Amygdala (tissue), 56 donors: ENCODE results near the gene USP49.
"Not testable (repeated sequence)": the region's sequence is repeated elsewhere in the genome, so short reads cannot be mapped to it uniquely, and the experiment has no call there.

Source experiments
- DNase-seq, 56 donors: peaks; one replicate each; lab custom pipeline; 2025; lab: John Stamatoyannopoulos, UW

The USP49 gene

DNA sequence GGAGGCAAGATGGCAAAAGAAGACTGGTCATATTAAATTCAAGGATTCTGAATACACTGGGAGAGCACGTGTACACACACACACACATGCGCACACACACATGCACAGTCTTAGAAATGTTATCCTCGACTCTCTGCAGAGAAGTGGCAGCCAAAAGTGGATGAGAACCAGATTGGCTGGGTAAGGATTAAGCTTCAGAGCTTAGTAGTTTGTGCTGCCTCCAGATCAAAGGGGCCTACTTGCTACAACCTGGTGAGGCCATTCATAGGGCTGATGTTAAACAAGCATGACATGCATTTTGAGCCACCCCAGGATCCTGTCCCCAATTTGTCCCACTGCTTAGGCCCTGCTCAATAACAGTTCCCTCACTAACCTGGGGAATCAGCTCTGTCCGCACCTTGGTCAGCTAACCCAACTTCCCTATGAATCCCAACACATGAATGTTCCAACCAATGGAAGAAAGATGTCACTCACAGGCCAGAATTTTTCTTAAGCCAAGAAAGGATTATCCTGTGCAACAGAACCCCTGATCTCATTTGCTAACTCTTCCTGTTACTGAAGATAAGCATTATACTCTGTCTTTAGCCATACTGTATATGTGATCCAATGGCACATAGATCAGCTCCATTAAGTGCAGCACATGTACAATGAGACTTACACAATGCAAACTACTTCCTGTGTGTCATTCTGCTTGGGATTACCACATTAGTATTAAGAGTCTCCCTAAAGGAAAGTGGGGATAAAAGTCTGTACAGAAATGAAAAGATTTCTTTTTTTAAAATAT lies 76.7 kb downstream of the USP49 start:
- no peak for DNase-seq

DNA sequence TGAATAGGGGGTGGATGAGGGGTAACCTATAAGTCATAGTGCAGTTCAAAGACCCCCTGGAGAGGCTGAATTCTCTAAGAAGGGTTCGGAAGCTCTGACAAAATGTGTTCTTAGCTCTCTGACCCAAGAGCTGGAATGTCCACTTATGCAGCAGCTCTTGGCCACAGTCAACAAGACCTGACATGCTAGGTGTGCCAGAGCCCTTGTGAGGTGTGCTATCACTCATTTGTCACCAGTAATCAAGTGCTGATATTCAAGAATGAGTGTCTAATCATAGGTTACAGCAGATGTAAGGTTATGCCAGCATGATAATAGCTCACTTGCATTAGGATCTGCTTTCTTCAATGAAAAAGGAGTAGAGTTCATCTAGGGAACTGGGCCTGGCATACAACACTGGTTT lies 79.6 kb downstream of the USP49 start:
- DNase-seq, result no peak

DNA sequence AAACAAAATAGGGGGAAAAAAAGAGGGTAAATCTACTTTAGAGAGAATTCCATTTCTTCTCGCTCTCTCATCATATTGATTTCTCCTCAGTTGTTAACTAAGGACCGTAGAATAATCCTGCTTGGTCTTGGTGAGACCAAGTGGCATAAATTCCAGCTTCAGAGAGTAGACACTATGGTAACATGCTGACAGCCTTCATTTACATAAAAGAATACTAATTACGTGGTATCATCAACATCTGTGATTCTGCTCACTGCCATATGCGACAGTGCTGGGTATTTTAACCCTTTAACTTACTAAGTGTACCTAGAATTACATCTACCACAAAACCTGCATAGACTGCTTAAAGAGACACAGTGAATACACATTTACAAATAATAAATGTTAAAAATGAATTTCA lies 80.5 kb downstream of the USP49 start:
- no peak for DNase-seq

DNA sequence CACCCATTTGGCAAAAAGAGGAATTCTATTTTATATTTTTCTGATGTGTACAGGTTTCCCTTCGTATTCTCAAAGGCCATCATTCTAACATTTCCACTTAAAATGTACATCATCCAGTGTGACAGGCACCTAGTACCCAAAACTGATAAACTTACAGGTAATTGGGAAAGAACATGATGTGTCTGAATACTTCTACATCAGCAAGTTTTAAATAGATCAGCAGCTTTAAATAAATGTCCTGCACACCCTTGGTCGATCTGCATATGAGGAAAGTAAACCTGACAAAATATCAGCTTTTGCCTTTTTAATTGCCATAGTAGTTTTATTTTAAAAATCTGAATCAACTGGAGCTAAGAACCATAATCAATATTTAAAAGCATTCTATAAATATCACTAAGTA lies 81.2 kb downstream of the USP49 start:
- DNase-seq, result no peak

DNA sequence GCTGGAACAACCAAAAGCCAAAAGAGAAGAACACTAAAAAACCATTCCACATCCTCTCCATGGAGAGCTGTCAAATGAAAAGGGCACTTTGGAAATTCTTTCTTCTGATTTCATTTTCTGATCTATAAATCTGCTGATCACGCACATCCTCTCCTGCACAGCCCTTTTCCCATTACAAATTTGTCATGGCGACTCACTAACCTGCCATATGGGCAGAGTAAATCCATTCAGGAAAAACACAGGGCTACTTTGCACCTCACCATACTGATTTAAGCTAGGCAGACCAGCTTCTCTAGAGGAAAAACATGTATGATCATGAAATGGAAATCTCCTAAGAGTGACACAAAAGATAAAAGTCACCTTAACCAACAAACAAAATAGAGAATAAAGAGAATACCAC lies 81.7 kb downstream of the USP49 start:
- DNase-seq, result no peak

DNA sequence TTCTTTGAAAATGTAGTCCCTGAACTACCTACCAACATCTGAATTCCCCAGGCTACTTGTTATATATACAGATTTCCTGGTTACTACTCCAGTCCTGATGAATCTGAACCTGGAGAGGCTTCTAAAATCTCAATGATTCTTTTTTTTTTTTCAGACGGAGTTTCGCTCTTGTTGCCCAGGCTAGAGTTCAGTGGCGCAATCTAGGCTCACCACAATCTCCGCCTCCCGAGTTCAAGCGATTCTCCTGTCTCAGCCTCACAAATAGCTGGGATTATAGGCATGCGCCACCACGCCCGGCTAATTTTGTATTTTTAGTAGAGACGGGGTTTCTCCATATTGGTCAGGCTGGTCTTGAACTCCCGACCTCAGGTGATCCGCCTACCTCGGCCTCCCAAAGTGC lies 83.2 kb downstream of the USP49 start:
- not testable (repeated sequence) for DNase-seq

DNA sequence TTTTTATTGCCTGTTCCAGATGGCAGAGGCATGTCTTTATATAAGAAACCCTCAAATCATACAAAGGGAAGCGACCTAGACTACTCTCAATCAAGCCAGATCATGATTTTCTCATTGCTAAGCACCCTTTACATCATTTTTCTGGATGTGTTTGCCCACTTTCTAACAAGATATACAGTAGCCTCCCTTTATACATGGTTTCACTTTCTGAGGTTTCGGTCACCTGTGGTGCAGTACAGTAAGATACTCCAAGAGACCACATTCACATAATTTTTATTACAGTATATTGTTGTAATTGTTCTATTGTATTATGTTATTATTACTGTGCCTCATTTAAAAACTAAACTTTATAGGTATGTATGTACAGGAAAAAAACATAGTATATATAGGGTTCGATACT lies 84.1 kb downstream of the USP49 start:
- DNase-seq, result no peak

DNA sequence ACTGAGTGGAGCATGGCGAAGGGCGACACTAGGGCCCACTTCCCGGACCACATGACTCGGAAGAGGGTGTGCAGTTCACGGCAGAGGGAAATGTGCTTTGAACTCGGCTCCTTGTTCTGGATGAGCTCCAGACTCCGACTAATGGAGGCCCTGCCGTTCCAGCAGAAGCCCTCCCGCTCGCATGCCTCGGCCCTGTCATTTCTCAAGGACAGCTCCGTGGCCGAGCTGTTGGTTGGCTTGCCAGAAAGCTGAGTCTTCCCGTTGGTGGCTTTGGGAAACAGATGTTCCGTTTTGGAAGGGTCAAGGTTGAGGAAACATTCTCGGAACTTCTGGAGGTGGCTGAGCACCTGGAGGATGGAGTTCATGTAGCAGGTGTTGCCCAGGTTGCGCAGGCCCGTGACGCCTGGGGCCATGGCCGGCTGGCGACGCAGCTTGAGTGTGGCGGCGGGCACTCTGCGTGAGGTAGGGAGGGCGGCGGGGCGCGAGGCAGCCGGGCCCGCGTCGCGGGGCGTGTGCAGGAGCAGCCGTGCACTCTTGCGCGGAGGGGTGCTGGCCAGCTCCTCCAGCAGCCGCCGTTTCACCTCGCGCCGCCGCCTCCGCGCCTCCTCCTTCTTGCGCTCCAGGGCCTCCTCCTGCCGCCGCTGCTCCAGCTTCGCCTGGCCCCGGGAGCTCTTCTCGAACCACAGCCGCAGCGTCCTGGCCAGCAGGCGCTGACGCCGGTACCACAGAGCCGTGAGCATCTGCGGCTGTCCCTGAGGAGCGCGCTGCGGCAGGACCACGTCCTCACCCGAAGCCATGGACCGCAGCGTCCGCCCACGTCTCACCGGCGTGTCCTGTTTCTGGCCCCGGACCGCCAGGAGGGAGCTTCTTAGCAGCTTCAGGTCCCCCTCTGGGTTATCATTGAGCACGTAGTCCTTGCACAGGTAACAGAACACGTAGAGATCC lies 89.1 kb downstream of the USP49 start:
- DNase-seq, result no peak

DNA sequence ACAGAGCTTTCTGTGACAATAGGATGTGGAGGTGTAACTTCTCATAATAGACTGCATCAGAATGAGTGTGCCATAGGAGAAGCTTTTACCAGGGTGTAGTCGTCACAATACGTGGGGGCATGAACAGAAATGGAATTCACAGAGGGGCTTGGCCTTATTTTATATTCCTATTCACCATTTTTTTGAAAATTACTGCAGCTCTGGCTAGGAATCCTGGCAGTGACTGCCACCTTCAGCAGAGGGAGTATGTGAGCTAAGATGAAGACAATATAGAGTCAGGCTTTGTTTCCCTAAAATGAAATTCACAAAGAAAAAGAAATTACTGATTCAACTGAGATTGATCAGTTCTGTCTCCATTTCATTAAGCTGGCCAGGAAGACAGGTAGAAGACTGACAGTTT lies 93.8 kb downstream of the USP49 start:
- peak in 1 of 56 donors; percentile 26 for DNase-seq

DNA sequence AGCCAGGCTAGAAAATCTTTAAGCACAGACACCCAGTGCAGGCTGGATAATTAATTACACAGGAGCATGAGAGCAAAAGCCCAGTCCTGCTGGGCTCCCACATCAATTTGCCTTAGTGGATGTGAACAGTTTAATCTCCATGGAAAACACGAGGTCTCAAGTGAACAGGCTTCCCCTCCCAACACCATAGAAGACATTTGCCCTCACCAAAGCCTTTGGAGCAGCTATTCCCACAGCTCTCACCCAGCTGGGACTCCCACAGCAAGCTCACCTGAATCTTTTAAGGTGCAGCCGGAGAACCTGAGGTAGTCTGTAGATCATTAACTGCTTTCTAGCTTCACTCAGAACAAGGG lies 95.6 kb downstream of the USP49 start:
- no peak for DNase-seq

DNA sequence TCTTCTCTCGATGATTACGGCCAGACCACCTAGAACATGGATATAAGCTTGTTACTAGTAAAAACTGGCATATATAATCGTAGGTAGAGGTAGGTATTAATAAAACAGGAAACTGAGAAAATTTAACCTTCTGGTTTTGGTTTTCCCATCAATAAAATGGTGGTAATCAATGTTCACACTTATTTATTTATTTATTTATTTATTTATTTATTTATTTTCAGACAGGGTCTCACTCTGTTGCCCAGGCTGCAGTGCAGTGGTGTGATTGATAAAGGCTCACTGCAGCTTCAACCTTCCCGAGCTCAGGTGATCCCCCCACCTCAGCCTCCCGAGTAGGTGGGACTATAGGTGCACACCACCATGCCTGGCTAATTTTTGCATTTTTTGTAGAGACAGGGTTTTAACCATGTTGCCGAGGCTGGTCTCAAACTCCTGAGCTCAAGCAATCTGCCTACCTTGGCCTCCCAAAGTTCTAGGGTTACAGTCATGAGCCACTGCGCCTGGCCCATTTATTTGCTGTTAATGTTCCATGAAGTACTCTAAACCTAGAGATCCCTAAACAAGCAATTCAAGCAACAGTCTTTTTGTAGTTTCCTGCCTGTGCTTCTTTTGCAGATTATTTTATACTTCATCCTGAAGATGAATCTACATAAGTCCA lies 96.1 kb downstream of the USP49 start:
- no peak for DNase-seq

DNA sequence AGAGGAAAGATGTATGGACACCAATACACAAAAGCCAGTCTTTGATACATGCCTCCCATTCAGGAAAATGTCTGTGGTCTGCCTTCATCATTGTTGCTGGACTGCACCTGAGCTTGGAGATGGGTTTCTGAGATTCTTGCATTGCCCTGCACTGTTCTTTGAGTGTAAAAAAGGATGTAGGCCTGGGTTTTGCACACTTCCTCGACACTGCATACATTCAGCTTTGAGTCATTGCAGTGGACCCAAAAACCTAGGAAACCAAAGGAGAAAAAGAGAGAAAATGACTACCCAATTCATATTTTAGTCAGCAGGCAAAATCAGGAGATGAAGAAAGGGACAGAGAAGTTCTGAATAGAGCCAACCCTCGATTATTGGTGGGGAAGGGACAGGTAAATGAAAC lies 98.7 kb downstream of the USP49 start:
- DNase-seq, result no peak

DNA sequence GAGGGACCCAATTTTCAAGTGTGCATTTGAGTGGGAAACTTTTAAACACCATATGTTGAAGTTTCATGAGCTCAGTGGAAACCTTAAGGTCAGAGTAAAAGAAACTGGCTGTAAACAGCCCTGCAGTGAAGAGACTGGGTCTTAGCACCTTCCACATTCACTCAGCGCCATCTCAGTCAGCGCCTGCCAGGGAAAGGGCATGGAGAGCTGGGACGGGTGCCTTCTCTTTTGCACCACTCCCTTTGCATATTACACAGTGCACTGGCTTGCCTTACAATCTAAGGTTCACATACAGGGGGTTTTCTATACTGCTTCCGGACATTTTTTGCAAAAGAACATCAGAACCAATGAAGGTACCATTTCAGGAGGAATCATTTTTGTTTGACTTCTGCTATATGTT lies 103.2 kb downstream of the USP49 start:
- DNase-seq, result no peak

DNA sequence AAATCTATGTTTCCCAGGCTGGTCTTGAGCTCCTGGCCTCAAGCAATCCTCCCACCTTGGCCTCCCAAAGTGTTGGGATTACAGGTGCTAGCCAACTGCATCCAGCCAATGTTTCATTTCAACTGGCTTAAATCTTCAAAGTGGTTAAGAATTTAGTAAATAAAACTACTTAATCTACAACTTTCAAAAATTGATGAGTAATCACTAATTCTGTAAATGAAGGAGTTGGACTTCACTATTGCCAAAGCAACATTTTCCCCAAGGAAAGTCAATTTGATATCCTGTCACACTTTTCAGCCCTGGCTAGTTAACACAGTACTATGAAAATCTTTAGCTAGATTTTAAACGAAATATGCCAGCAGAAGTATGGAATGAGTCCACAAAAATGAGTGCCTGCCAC lies 103.9 kb downstream of the USP49 start:
- no peak for DNase-seq

DNA sequence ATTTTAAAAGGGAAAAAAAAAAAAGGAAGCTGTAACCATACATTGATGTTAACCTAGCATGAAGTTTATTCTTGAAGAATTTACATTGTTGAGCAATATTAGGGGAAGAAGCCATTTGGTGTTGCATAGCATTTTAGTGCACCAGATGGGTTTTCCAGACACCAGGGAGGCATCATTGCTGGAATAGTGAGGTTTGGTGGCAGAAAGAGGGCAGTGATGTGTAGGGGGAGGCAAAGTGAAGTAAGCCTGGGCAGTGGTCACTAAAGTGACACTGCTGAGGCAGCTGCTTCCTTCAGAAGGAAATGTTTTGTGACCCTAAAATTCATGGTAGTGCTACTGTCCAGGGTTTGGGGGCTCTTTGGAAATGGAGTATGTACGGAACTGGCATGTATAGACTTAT lies 105.1 kb downstream of the USP49 start:
- DNase-seq, result no peak

DNA sequence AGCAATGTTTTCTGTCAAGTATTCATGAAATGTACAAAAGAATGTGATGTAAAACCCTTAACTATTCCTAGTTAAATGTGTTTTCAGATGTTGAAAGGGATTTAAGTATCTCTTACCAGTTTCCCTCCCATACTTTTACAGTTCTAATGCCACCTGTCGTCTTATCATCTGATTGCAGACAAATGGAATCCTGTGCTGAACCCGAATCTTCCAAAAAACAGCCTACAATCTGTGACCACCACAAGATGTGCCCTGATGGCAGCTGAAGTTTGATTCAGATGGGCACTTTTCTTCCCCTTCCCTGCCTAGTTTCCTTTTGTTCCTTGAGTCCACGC lies 105.8 kb downstream of the USP49 start:
- no peak for DNase-seq

DNA sequence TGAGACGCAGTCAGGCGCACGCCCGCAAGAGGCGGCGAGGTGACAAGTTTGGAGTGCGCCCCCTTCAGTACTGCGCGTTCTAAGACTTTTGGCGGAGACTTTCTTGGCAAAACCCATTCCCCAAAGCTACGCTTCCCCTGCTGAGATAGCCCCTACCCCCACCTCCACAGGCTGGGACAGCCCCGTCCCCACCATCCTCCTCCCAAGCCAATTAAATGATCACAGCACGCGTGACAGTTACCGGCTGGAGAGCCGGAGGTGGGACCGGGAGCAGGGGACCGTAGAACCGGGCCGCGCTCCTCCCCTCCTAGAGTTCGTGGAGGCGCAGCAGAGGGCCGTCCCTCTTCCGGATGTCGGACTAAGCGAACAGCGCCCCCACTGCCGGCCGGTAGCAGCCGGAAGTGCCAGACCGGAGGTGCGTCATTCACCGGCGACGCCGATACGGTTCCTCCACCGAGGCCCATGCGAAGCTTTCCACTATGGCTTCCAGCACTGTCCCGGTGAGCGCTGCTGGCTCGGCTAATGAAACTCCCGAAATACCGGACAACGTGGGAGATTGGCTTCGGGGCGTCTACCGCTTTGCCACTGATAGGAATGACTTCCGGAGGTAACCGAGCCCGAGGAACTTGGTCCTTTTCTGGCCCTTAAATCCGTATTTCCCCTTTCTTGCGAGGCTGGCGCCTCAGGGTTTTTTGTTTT lies 107.8 kb downstream of the USP49 start, which contains the start of gene TOMM6:
TSS of gene TOMM6 (plus strand) at position 476 of the 699 bp plus-strand sequence. CDS start at position 480, 4 bp downstream.
- DNase-seq, result peak; percentile 67 to 96 (median 90)

DNA sequence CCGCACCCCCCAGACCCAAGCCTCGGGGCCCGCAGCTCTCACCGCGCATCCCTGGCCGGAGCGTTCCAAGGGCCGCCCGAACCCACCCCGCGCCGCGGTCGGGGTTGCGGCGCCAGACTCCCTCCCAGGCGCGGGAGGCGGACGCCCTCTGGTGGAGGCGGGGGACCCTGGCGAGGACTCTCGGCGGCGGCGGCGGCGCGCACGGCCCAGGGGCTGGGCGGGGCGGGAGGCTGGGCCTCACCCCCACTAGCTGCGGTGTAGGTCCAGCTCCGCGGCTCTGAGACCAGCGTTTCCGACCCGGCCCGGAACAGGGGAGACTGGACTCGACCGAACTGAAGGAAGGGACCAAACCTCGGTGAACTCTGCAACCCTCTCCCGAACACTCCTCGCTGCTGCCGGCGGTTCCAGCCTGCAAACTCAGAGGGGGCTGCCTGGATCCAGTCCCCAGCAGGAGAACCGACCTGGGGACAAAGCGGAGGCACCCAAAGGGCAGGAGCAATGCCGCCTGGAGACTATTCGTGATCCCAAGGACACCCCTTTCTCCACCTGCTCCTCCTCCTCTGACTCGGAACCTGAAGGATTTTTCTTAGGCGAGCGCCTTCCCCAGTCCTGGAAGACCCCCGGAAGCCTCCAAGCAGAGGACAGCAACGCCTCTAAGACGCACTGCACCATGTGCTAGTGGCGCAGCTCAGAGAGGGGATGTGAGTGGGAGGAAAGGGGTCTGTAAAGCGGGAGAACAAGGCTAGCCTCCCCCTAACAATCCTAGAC lies 108.5 kb downstream of the USP49 start:
- peak in 55 of 56 donors; percentile 4 to 91 (median 78) for DNase-seq

DNA sequence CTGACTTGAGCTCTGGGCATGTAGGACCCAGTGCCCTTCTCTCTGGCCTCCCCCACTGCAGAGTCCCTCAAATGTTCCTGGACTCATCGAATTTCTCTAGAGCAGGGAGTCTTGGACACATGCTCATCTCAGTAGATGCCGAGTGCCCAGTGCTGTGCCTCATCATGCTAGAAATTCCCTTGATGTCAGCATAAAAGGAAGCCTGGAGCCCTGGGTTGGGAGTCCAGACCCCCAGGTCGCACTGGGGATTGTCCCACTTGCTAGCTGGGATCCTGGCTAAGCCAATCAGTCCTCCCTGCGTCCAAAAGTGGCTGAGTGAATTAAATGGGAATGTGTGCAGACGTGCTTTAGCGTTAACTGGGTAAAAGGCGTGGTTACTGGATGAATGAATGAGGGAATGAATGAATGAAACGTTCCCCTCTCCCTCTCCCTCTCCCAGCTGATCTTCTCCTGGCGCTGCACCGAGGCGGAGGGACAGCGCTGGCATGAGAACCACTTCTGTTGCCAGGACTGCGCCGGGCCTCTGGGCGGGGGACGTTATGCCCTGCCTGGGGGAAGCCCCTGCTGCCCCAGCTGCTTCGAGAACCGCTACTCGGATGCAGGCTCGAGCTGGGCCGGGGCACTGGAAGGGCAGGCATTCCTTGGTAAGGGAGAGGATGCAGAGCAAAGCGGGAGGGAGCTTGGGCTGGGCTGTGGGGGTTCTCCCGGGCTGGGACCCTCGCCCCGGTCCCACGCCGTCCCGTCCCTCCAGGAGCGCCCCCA lies 109.3 kb downstream of the USP49 start:
- DNase-seq, result peak in 29 of 56 donors; percentile 24 to 72 (median 51)
